IPS DF 6.9 (cell line): ENCODE results near the gene HINT2.

Source experiments
- DNase-seq: peaks from one replicate; pipeline ENCODE4 v3.0.0-alpha.2; 2013; ENCODE audit warnings: low read depth, low spot score
- H3K27ac ChIP-seq: one replicate; pipeline ENCODE4 v1.5.1; 2013; ENCODE audit warnings: low read length, control low read depth
- H3K27me3 ChIP-seq: 2 replicates; pipeline ENCODE4 v1.6.1; 2013; ENCODE audit warnings: mild to moderate bottlenecking, low read length; ENCODE audit not compliant: control insufficient read depth, insufficient read depth
- H3K36me3 ChIP-seq: 2 replicates; pipeline ENCODE4 v1.6.1; 2013; ENCODE audit warnings: low read length; ENCODE audit not compliant: control insufficient read depth, insufficient read depth
- H3K4me1 ChIP-seq: 2 replicates; pipeline ENCODE4 v1.6.1; 2013; ENCODE audit warnings: low read length; ENCODE audit not compliant: control insufficient read depth, insufficient read depth
- H3K4me3 ChIP-seq: 2 replicates; pipeline ENCODE4 v1.5.1; 2013; ENCODE audit warnings: mild to moderate bottlenecking, low read length
- H3K9me3 ChIP-seq: 2 replicates; pipeline ENCODE4 v1.6.1; 2013; ENCODE audit warnings: low read length, inconsistent platforms; ENCODE audit not compliant: control insufficient read depth, insufficient read depth
- WGBS: extraction: QIAGEN DNeasy Blood & Tissue Kit; methylation state at CpG from one replicate; pipeline ENCODE4 v1.1.7; 2013; ENCODE audit warnings: mixed read lengths, missing lambda C conversion rate; ENCODE audit not compliant: insufficient read length, insufficient coverage; 5-methylcytosine and 5-hydroxymethylcytosine counted together

Gene HINT2

GRCh38 chr9:35828716-35829083, 13.9 kb upstream of the HINT2 start, which contains the start of gene FAM221B:
FAM221B (minus strand) TSS chr9:35828732; CDS start chr9:35826161, 2,571 bp downstream.
- Histone ChIP-seq H3K27me3 (no peaks in the 10 kb centered on the region), H3K4me3 (peak within 1 kb of the TSS; percentile 90), H3K9me3 (no peaks in the 10 kb centered on the region), H3K4me1 (peaks cover 1% of the 10 kb centered on the region; the same call in 1 of the 2 replicates), H3K27ac (no peak within 1 kb of the TSS), H3K36me3 (no peaks in the 10 kb centered on the region)
- DNase-seq = no peak
- WGBS = no CpG with 5 or more reads among the region's 21 CpGs

- Histone ChIP-seq H3K27me3 (no peaks in the 10 kb centered on the region), H3K4me3 (no peak overlapping the region), H3K9me3 (no peaks in the 10 kb centered on the region), H3K36me3 (no peaks in the 10 kb centered on the region), H3K4me1 (peaks cover 1% of the 10 kb centered on the region; the same call in 1 of the 2 replicates), H3K27ac (no peak overlapping the region)
- no CpG with 5 or more reads among the region's 3 CpGs for WGBS
- DNase-seq = no peak
Observed at GRCh38 chr9:35827486-35827885, 12.6 kb upstream of the HINT2 start.

GRCh38 chr9:35826071-35826701, 11.3 kb upstream of the HINT2 start:
- Histone ChIP-seq H3K9me3 (no peaks in the 10 kb centered on the region), H3K27ac (no peak overlapping the region), H3K36me3 (no peaks in the 10 kb centered on the region), H3K4me3 (no peak overlapping the region), H3K27me3 (no peaks in the 10 kb centered on the region), H3K4me1 (peaks cover 1% of the 10 kb centered on the region; the same call in 1 of the 2 replicates)
- no CpG with 5 or more reads among the region's 4 CpGs for WGBS
- no peak for DNase-seq

GRCh38 chr9:35822926-35823325, 8.1 kb upstream of the HINT2 start:
- no peak for DNase-seq
- Histone ChIP-seq H3K36me3 (no peaks in the 10 kb centered on the region), H3K27me3 (no peaks in the 10 kb centered on the region), H3K9me3 (no peaks in the 10 kb centered on the region), H3K4me1 (peaks cover 1% of the 10 kb centered on the region; the same call in 1 of the 2 replicates), H3K4me3 (no peak overlapping the region), H3K27ac (no peak overlapping the region)

GRCh38 chr9:35820076-35820475, 5.2 kb upstream of the HINT2 start:
- no peak overlapping the region for H3K4me3 ChIP-seq
- H3K27me3 ChIP-seq = no peaks in the 10 kb centered on the region
- H3K9me3 ChIP-seq = no peaks in the 10 kb centered on the region
- no peak for DNase-seq
- no peaks in the 10 kb centered on the region for H3K36me3 ChIP-seq
- no peak overlapping the region for H3K27ac ChIP-seq
- H3K4me1 ChIP-seq = peaks cover 1% of the 10 kb centered on the region; the same call in 1 of the 2 replicates

- H3K9me3 ChIP-seq = no peaks in the 10 kb centered on the region
- no peak for DNase-seq
- H3K4me3 ChIP-seq = no peak overlapping the region
- H3K27ac ChIP-seq = no peak overlapping the region
- H3K27me3 ChIP-seq = no peaks in the 10 kb centered on the region
- H3K4me1 ChIP-seq = peaks cover 4% of the 10 kb centered on the region; the same call in 1 of the 2 replicates
- H3K36me3 ChIP-seq = no peaks in the 10 kb centered on the region
- no CpG with 5 or more reads among the region's 3 CpGs for WGBS
Observed at GRCh38 chr9:35818341-35818740, 3.5 kb upstream of the HINT2 start.

GRCh38 chr9:35816708-35817107, 1.9 kb upstream of the HINT2 start:
- Histone ChIP-seq H3K36me3 (no peaks in the 10 kb centered on the region), H3K4me3 (no peak overlapping the region), H3K9me3 (no peaks in the 10 kb centered on the region), H3K27me3 (no peaks in the 10 kb centered on the region), H3K27ac (no peak overlapping the region), H3K4me1 (peaks cover 4% of the 10 kb centered on the region; the same call in 1 of the 2 replicates)
- DNase-seq = no peak
- WGBS = no CpG with 5 or more reads among the region's 1 CpG

- H3K4me1 ChIP-seq = peaks cover 4% of the 10 kb centered on the region; the same call in 1 of the 2 replicates
- H3K36me3 ChIP-seq = no peaks in the 10 kb centered on the region
- H3K4me3 ChIP-seq = peak overlapping the region; percentile 99
- DNase-seq = no peak
- H3K27ac ChIP-seq = no peak overlapping the region
- WGBS = no CpG with 5 or more reads among the region's 29 CpGs
- no peaks in the 10 kb centered on the region for H3K27me3 ChIP-seq
- no peaks in the 10 kb centered on the region for H3K9me3 ChIP-seq
Observed at GRCh38 chr9:35814106-35814840, 569 bp downstream of the HINT2 start.

- Histone ChIP-seq H3K4me1 (peaks cover 4% of the 10 kb centered on the region; the same call in 1 of the 2 replicates), H3K36me3 (no peaks in the 10 kb centered on the region), H3K27ac (no peak overlapping the region), H3K4me3 (no peak overlapping the region), H3K27me3 (no peaks in the 10 kb centered on the region), H3K9me3 (no peaks in the 10 kb centered on the region)
- WGBS = no CpG with 5 or more reads among the region's 10 CpGs
- no peak for DNase-seq
Observed at GRCh38 chr9:35813434-35814105, 1.3 kb downstream of the HINT2 start.

- no peaks in the 10 kb centered on the region for H3K36me3 ChIP-seq
- WGBS = no CpG with 5 or more reads among the region's 28 CpGs
- H3K27me3 ChIP-seq = no peaks in the 10 kb centered on the region
- peak; percentile 92 for DNase-seq
- no peaks in the 10 kb centered on the region for H3K9me3 ChIP-seq
- peak within 1 kb of the TSS; percentile 25; the same call in 1 of the 2 replicates for H3K4me3 ChIP-seq
- H3K27ac ChIP-seq = no peak within 1 kb of the TSS
- H3K4me1 ChIP-seq = peaks cover 4% of the 10 kb centered on the region; the same call in 1 of the 2 replicates
Observed at GRCh38 chr9:35812025-35812602, 2.7 kb downstream of the HINT2 start, which contains the start of gene SPAG8. SPAG8 (minus strand) TSS chr9:35812262; CDS start chr9:35812147, 115 bp downstream.
